NCI-H526 (cell line): ENCODE data around the gene AGT.
"Not testable (repeated sequence)": the region's sequence is repeated elsewhere in the genome, so short reads cannot be mapped to it uniquely, and the experiment has no call there.

Experiments used
- DNase-seq, 2 experiments: peaks; one replicate each; lab custom pipeline; 2025; lab: John Stamatoyannopoulos, UW

Gene AGT

DNA sequence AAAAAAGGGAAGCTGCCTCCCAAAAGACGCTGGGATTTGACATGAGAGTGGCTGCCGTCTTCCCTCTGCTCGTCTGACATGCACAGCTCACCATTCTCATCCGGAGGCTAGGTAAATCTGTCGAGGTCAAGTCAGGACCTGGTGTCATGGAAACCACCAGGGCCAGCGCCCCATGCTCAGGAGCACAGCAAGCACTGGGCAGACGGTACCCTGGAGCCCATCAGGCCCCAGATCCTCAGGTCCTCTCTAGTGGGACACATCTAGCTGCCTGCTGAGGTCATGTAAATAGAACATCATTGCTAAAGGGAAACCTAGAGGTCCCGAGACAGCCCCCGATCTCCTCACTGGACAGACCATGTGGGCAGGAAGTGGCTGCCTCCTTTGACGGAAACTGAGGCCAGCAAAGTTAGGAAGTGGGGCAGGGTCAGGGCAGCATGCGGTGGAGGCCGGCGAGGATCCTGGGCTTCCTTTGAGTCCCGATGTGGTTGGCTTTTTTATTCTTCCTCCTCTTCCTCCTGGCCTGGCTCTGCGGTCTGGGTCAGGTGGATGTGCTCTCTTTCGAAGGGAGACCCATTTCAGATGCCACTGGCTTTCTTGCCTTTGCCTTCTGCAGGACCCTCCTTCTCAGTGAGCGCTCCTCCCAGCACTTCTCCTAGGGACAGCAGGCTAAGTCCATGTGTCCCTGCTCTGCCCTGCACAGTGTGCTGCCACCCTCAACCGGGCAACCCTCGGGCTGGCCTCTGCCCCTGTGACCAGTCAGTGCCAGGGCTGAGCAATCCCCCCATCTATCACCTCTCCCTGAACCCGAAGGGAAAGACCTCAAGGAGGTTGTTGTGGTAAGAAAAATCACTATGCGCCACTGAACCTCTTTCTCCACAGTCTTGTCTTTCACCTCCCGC is 5.9 kb downstream of the AGT start:
- no peak for DNase-seq

DNA sequence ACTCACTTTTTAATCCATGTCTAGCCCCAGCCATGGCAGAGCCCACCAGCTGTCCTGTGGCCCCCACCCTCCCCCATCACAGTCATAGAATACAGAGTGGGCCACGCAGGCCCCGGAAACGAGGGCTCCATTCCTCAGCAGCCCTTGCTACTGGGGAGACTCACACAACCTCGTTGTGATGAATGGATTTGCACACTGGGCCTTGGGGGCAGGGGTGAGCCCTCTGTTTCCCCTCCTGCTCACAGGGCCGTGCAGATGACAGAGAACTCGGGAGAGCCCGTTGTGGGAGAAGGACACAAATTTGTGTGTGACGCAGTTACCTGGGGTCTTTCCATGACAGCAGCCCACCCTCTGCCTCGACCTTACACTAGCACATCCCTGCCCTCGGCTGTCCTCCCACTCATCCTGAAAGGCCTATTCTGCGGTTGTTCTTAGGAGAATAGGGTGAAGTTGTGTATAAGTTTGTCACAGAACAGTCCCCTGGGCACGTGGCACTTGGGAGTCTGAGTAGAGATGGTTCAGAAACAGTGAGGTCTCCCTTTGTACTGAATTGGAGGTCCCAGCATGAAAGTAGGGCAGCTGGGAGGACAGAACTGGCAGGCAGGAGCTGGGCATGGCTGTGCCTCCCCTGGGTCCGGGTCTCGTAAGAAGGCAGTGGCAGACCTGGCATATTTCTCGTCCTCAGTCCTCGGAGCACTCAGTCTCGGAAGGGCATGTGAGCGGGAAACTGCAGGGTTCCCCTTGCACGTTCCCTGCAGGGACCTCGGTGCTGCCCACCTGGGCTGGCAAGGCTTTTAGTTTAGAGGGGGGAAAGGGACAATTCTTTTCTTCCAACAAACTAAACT is 6.8 kb downstream of the AGT start:
- no peak for DNase-seq

GRCh38 chr1:230706020-230706699 is 7.8 kb downstream of the AGT start:
- no peak for DNase-seq

GRCh38 chr1:230705289-230706019 is 8.5 kb downstream of the AGT start:
- no peak for DNase-seq

- DNase-seq: no peak
Measured at GRCh38 chr1:230704830-230705229, 9.1 kb downstream of the AGT start.

GRCh38 chr1:230703679-230704385 is 10.1 kb downstream of the AGT start:
- no peak for DNase-seq

DNA sequence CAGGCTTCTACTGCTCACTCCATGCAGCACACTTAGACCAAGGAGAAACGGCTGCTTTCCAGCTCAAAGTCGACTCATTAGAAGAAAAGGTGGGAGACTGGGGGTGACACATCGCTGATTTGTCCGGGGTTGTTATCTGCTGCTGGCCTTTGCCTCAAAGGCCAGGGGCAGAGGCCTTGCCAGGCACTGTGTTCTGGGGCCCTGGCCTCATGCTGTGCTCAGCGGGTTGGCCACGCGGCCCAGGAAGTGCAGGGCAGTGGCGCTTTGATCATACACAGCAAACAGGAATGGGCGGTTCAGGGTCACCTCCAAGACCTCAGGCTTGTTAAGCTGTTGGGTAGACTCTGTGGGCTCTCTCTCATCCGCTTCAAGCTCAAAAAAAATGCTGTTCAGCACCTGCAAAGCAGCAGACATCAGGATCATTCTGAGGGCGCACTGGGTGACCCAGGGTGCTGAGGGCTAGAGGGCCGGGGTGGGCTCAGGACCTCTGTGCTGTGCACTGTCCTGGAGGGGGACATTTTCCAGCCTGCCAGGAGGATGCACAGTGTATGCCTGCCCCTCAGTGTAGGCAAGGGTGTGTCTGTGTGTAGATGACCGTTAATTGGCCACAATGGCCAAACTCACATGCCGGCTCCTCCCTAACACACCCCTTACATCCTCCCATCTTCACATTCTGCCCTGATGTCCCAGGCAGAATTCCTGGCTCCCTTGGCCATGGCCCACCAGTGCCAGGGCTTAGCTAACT is 10.8 kb downstream of the AGT start:
- DNase-seq: no peak

DNA sequence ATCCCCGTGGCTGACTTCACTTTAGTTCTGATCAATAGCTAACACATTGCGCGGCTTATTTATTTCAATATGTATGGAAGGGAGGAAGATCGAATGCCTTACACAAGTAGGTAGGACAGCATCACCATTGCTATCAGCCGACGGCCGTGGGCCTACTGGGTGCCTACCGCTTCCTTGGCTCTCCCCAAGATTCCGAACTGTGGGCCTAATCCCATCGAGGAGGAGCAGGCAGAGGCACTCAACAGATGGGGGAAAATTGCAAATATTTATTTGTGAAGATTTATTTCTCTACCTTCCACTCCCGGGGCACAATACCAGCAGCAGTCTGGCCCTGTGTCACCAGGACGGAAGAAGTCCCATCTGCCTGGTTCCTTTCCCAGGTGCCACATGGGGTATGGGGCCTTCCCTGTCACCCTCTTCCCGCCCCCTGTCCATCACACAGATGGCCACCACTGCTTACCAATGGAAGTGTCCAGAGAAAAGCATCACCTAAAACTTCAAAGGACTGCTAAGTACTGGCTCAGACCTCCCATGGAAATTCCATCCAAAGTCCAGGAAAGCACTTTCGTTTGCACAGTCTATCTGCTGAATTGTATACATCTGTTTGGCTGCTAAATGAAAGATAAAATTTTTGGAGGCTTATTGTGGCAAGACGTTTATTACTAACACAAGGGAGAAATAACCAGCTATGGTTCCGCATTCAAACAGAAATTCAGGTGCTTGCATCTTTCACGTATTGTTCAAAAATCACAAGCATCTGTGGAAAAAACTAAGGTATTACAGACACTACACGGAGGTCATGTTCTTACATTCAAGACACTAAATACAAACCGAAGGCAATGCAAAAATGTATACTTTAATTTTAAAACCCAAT is 11.8 kb downstream of the AGT start:
- DNase-seq: no peak

GRCh38 chr1:230701434-230701833 is 12.5 kb downstream of the AGT start:
- no peak for DNase-seq

GRCh38 chr1:230700132-230700531 is 13.8 kb downstream of the AGT start:
- no peak for DNase-seq

DNA sequence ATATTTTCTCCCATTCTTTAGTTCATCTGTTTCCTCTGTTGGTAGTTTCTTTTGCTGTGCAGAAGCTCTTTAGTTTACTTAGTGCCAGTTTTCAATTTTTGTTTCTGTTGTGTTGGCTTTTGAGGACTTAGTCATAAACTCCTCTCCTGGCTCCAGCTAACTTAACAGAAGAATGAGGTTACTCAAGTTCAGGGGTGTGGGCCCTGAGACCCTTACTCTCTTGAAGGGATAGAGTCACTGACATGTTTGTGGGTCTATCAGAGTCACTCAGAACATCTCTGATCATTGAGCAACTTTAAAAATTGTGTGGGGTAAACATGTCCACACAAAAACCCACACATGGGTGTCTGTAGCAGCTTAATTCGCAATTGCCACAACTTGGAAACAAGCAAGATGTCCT is 14.2 kb downstream of the AGT start:
- no peak for DNase-seq

DNA sequence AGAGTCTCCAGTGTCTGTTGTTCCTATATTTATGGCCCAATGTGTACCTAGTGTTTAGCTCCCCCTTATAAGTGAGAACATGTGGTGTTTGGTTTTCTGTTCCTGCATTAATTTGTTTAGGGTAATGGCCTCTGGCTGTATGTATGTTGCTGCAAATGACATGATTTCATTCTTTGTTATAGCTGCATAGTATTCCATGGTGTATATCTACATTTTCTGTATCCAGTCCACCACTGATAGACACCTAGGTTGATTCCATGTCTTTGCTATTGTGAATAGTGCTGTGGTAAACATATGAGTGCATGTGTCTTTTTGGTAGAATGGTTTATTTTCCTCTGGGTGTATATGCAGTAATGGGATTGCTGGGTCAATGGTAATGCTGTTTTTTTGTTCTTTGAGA is 15.0 kb downstream of the AGT start:
- not testable (repeated sequence) for DNase-seq

- DNase-seq: no peak
Measured at GRCh38 chr1:230698130-230698529, 15.8 kb downstream of the AGT start.

DNA sequence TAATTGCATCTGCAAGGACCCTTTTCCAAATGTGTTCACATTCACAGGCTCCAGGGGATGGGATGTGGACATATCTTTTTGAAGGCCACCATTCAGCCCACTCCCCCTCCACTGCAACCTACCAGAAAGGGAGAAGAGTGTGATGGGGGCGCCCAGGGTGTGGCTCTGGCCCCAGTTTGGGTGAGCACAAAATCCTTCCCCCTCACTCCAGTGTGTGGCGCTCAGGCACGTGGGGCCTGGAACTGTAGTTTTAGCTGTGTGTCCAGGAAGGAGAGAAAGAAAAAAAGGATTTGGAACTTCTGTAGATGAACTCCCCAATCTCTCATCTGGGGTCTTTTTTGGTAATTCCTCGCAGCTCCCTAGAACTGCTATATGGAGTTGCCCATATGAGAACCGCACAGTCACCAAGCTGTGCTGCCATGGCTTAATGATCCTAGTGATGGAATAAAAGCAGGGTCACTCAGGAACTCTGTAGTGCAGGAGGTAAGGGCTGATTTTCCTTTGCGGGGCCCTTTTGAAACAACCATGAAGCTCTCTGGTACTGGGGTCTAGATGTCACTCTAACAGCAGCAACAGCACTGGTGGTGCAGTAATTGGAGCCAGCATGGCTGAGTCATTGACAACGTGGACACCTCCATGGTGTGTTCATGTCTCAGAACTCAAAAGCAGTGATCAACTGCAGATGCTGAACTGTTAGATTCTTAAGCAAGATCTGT is 17.0 kb downstream of the AGT start:
- DNase-seq: no peak

GRCh38 chr1:230696218-230696617 is 17.7 kb downstream of the AGT start:
- no peak for DNase-seq

- no peak for DNase-seq
Measured at GRCh38 chr1:230694991-230695390, 18.9 kb downstream of the AGT start.

DNA sequence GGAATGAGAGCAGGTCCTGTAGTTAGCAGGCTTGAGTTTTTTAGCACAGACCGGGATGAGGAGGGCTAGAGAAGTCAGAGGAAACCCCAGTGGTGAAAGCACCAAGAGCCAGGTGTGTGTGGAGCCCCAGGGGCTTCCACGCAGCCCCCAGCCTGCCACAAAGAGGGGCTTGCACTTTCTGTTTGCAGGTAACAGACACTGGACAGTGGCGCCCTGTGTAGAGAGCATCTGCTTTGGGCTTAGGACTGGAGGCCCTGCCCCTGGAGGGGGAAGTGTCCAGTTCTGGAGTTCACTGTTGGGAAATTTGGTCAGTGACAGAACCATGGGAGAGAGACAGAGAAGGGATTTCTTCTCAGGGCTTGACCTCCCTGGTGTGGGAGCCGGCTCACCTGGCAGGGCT is 19.5 kb downstream of the AGT start:
- DNase-seq: no peak

DNA sequence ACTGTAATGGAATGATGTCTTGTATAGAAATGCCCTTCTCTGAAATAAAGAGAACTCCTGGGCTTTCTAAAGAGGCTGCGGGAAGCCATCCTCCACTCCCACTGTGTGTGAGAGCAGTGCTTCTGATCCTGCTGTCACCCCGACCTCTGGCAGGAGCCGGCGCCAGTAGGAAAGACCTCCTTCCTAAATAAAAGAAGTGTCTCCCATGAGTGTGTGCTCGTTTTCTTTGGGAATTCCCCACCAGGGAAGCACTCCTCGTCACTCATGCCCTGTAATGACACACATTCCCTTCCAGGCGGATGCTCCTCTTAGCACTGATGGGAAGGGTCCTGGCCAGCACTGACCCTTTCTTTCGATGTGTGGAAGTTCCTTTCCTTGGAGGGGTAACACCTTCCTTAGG is 20.1 kb downstream of the AGT start:
- no peak for DNase-seq

DNA sequence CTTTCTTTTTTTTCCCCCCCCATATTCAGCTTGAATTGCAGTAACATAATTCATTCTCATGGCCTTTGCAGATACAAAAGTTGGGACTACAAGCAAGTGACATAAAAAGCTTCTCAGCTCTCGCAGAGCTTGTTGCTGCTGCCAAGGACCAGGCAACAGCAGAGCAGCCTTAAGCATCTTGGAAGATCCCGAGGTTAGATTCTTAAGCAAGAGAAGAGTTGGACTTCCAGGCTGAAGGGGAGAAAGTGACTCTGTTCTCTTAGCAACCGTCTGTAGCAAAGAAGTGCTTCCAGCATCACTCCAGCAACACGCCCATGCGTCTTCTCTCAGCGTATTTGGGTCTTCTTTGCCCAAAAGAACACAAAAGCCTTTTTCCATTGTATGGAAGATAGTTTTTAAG is 20.7 kb downstream of the AGT start:
- no peak for DNase-seq
